Spleen (tissue), 11 donors: ENCODE results near the gene TTLL9. TPM values are rescaled to one million over a fixed set of nuclear protein-coding genes. Genes with fewer than 3 reads are reported as not detected.

Experiments
- DNase-seq: peaks from one replicate; pipeline ENCODE4 v3.0.0-alpha.2; 2020
- H3K27ac ChIP-seq, 8 donors: fragments of 200-600 bp; sonication (generic) in 7 of 8; 1 replicate in 4 of 8; 2 replicates in 4 of 8; pipeline versions ENCODE4 v1.5.0 to v1.8.0; 2016 to 2021; ENCODE audit warnings: inconsistent platforms in 4 of 8, mild to moderate bottlenecking in 4 of 8, moderate library complexity in 1 of 8
- H3K27me3 ChIP-seq, 7 donors: fragments of 200-600 bp; sonication (generic) in 6 of 7; replicated peaks in 1 of 7; 1 replicate in 4 of 7; 2 replicates in 3 of 7; pipeline versions ENCODE4 v1.5.0 to v1.8.0; 2016 to 2021; ENCODE audit warnings: inconsistent platforms in 3 of 7, mild to moderate bottlenecking in 1 of 7
- H3K36me3 ChIP-seq, 6 donors: fragments of 200-600 bp; sonication (generic) in 5 of 6; 1 replicate in 4 of 6; 2 replicates in 2 of 6; pipeline versions ENCODE4 v1.5.0 to v1.8.0; 2016 to 2021; ENCODE audit warnings: inconsistent platforms in 2 of 6
- H3K4me1 ChIP-seq, 6 donors: fragments of 200-600 bp; sonication (generic) in 5 of 6; 1 replicate in 3 of 6; 2 replicates in 3 of 6; pipeline versions ENCODE4 v1.5.0 to v1.8.0; 2016 to 2021; ENCODE audit warnings: inconsistent platforms in 3 of 6
- H3K4me3 ChIP-seq, 8 donors: fragments of 200-600 bp; sonication (generic) in 7 of 8; 1 replicate in 4 of 8; 2 replicates in 4 of 8; pipeline versions ENCODE4 v1.5.0 to v1.8.0; 2016 to 2021; ENCODE audit warnings: inconsistent platforms in 4 of 8, mild to moderate bottlenecking in 4 of 8, moderate library complexity in 2 of 8
- H3K9me3 ChIP-seq, 8 donors: fragments of 200-600 bp; sonication (generic) in 7 of 8; 1 replicate in 4 of 8; 2 replicates in 4 of 8; pipeline versions ENCODE4 v1.5.0 to v1.8.0; 2016 to 2021; ENCODE audit warnings: inconsistent platforms in 4 of 8
- POLR2A ChIP-seq, 3 donors: fragments of 450-650 bp; IDR thresholded peaks; one replicate each; pipeline ENCODE4 v1.5.1; 2017; ENCODE audit warnings: antibody characterized with exemption in 3 of 3, mild to moderate bottlenecking in 1 of 3
- POLR2AphosphoS5 ChIP-seq, 3 donors: sonication (generic); formaldehyde crosslinking; IDR thresholded peaks; one replicate each; pipeline ENCODE4 v1.5.1; 2017; ENCODE audit warnings: antibody characterized with exemption in 3 of 3
- WGBS, 5 donors: extraction: QIAGEN DNeasy Blood & Tissue Kit in 3 of 5; methylation state at CpG; one replicate each; pipeline versions ENCODE4 v1.1.5 to v1.1.7; 2013 to 2018; 5-methylcytosine and 5-hydroxymethylcytosine counted together
- intact Hi-C: fragments of 100-400 bp; cut with DNase I; formaldehyde crosslinking; loops from one replicate; pipeline ENCODE4 v1.15.0; 2023; ENCODE audit warnings: low total_unique reads
- polyA plus RNA-seq, 3 donors: library from polyadenylated mRNA; stranded (reverse); fragments of 200-250 nt; gene quantifications; one replicate each; pipeline ENCODE4 v1.2.1, GENCODE V29; 2013
- total RNA-seq, 7 donors: library from RNA; depleted of rRNA in 3 of 7; stranded (reverse); fragments of >200 nt in 3 of 7; fragmentation: NEBNext Ultra II Directional in 4 of 7; extraction: Animal tissue kit (Norgen Biotek cat#: 25700) in 4 of 7; gene quantifications; one replicate each; pipeline versions ENCODE4 v1.1.0 to v1.2.1, GENCODE V29; 2016 to 2021
- TF ChIP-seq, protein P1 (sequence below), 11 experiments: fragments of 200-600 bp in 7 of 11; fragments of 450-650 bp in 4 of 11; sonication (generic) in 4 of 11; IDR thresholded peaks in 8 of 11; conservative IDR thresholded peaks in 3 of 11; 1 replicate in 7 of 11; 2 replicates in 4 of 11; pipeline versions ENCODE4 v1.4.0 to v1.8.0; 2016 to 2021; ENCODE audit warnings: antibody characterized with exemption in 11 of 11, inconsistent platforms in 4 of 11, mild to moderate bottlenecking in 1 of 11
- donor health status: healthy with polysubstance abuse.
- donor health status: DM: no; HTN: no; CAD: no; lungs with moderate emphysema.
- donor health status: DM: no; HTN: no; CAD: no.
- donor health status: Bipolar disorder and iron deficiency.
- donor health status: healthy.
- donor health status: DM: no; HTN: no; CAD: no.
- donor health status: DM: yes; HTN: yes; CAD: no.

TTLL9 gene
- total and polyA plus RNA-seq, 10 donors, result 0.22 to 0.79 (median 0.33) TPM

DNA sequence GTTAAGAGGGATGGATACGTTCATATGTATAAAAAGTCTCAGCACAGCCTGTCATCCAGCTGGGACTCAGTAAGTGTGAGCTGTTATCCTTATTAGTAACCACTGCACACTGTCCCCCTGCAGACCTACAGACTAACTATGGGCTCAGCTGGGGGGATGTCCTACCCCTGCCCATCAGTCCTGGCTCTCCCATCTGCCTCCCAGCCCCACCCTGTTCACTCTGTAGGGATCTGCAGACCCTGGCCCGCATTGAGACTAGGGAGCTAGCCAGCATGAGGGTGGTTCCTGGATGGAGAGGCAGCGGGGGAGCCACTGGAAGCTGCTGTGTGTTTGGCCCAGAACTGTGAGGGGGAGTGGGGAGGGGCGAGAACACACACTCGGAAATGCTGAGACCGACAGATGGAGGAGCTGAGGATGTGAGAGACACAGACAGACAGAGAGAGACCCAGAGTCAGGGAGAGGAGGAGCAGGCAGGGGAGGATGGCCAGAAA, 114.6 kb downstream of the TTLL9 start:
- 33 to 52% (median 42%) methylated on average over 6 of the region's 6 CpGs for WGBS, 5 donors
- H3K9me3 ChIP-seq, result no peaks in the 10 kb centered on the region

DNA sequence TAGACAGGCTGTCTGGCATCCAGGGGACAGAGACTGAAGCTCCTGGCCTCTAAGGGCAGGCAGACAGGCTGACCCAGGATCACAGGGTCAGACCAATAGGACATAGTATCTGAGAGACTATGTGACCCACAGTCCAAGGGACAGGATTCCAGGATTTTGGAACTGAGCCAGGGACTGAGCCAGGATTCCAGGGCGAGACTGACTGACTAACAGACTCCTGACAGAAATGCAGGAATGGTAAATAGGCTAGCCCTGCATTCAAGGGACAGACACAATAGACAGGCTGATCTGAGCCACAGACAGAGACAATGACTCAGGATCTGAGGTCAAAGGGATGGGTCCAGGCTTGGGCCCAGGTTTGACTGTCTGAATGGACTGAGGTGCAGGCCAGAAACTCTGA, 117.3 kb downstream of the TTLL9 start:
- intact Hi-C loops, result no loop called here
- Histone ChIP-seq H3K27ac (no peak overlapping the region), H3K9me3 (no peaks in the 10 kb centered on the region), H3K4me3 (no peak overlapping the region), H3K36me3 (no peaks in the 10 kb centered on the region), H3K27me3 (no peaks in the 10 kb centered on the region), H3K4me1 (no peaks in the 10 kb centered on the region)
- DNase-seq, result no peak
- TF ChIP-seq POLR2A (IDR thresholded peaks at IDR 0.05) (no peak), POLR2AphosphoS5 (IDR thresholded peaks at IDR 0.05) (no peak)
- TF ChIP-seq, protein P1, sequence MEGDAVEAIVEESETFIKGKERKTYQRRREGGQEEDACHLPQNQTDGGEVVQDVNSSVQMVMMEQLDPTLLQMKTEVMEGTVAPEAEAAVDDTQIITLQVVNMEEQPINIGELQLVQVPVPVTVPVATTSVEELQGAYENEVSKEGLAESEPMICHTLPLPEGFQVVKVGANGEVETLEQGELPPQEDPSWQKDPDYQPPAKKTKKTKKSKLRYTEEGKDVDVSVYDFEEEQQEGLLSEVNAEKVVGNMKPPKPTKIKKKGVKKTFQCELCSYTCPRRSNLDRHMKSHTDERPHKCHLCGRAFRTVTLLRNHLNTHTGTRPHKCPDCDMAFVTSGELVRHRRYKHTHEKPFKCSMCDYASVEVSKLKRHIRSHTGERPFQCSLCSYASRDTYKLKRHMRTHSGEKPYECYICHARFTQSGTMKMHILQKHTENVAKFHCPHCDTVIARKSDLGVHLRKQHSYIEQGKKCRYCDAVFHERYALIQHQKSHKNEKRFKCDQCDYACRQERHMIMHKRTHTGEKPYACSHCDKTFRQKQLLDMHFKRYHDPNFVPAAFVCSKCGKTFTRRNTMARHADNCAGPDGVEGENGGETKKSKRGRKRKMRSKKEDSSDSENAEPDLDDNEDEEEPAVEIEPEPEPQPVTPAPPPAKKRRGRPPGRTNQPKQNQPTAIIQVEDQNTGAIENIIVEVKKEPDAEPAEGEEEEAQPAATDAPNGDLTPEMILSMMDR (IDR thresholded peaks at IDR 0.05 in 8 of 11, conservative IDR thresholded peaks at IDR 0.05 in 3 of 11), result no peak
- WGBS, 5 donors, result 44 to 87% (median 78%) methylated on average over 1 of the region's 1 CpG

More for the DNA sequence above, 114.6 kb downstream of the TTLL9 start:
- DNase-seq, result peak; percentile 17
- no peaks in the 10 kb centered on the region for H3K36me3 ChIP-seq
- no peak overlapping the region for H3K4me3 ChIP-seq
- H3K27ac ChIP-seq, result no peak overlapping the region
- intact Hi-C loops, result no loop called here
- no peaks in the 10 kb centered on the region for H3K4me1 ChIP-seq
- no peak for TF ChIP-seq POLR2A (IDR thresholded peaks at IDR 0.05)
- TF ChIP-seq POLR2AphosphoS5 (IDR thresholded peaks at IDR 0.05), result no peak
- TF ChIP-seq, protein P1 (IDR thresholded peaks at IDR 0.05 in 8 of 11, conservative IDR thresholded peaks at IDR 0.05 in 3 of 11), result no peak
- H3K27me3 ChIP-seq, result peaks cover 0 to 6% (median 0%) of the 10 kb centered on the region in 7 donors

DNA sequence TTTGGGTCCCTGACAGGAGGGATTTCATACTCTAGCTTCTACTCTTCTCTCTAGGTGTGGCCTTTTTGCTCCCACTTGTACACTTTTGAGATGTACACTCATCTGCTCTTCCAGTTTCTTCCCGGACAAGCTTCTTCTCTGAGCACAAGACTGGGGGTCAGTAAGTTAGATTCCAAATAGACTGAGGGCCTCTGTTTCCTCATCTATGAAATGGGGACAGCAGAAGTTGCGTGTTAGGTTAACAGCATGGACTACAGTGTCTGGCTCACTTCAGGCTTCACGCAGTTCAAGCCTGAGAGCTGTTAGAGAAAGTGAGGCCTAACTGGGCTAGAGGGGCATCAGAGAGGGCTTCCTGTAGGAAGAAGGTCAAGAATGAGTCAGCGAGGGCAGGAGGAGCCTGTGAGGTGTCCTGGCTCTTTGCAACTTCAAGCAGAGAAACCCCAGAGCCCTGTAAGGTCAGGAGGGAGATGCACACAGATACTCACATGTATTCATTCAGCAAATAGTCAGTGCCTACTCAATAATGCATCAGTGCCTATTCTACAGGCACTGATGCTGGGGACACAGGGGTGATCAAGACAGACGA, 118.1 kb downstream of the TTLL9 start:
- WGBS, 5 donors, result 81 to 93% (median 84%) methylated on average over 5 of the region's 5 CpGs
- Histone ChIP-seq H3K9me3 (no peaks in the 10 kb centered on the region), H3K4me1 (no peaks in the 10 kb centered on the region), H3K4me3 (no peak overlapping the region), H3K27me3 (peaks cover 0 to 6% (median 0%) of the 10 kb centered on the region in 7 donors), H3K36me3 (no peaks in the 10 kb centered on the region), H3K27ac (no peak overlapping the region)
- TF ChIP-seq POLR2A (IDR thresholded peaks at IDR 0.05) (no peak), POLR2AphosphoS5 (IDR thresholded peaks at IDR 0.05) (no peak)
- TF ChIP-seq, protein P1 (IDR thresholded peaks at IDR 0.05 in 8 of 11, conservative IDR thresholded peaks at IDR 0.05 in 3 of 11), result no peak
- intact Hi-C loops, result no loop called here
- no peak for DNase-seq

DNA sequence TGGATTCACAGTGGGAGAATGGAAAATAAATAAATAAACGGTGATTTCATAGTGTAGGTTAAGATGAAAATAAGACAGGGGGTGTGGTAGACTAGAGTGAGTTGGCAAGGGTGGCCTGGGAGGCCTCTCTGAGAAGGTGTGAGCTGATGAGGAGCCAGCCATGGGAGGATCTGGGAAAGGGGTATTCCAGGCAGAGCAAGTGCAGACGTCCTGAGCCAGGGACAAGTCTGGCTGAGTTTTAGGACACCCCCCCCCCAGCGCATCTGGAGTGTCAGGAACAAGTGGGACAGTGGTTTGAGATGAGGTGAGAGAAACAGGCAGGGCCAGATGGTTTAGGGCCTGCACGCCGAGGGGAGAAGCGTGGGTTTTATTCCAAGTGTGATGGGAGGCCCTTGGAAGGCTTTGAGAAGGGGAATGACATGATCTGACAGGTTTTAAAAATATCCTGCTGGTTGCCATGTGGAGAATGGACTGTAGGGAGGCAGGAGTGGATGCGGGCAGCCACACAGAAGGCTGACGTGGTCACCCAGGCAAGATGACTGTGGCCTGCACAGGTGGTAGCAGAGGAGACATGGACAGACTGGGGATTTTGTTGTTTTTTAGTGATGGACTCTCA, 118.7 kb downstream of the TTLL9 start:
- Histone ChIP-seq H3K9me3 (no peaks in the 10 kb centered on the region), H3K36me3 (no peaks in the 10 kb centered on the region), H3K27ac (no peak overlapping the region), H3K4me3 (no peak overlapping the region), H3K4me1 (no peaks in the 10 kb centered on the region), H3K27me3 (peaks cover 0 to 12% (median 5%) of the 10 kb centered on the region in 7 donors)
- TF ChIP-seq POLR2AphosphoS5 (IDR thresholded peaks at IDR 0.05), result no peak
- 83 to 93% (median 87%) methylated on average over 8 of the region's 8 CpGs for WGBS, 5 donors
- DNase-seq, result no peak
- intact Hi-C loops, result no loop called here
